ENCODE measurements around the gene LAMA1. TPM values are rescaled to one million over a fixed set of nuclear protein-coding genes. Genes with fewer than 3 reads are reported as not detected.

Gene LAMA1
- polyA plus RNA-seq, 1 donor from 2014 or later: 10.3 TPM

- no peaks in the 10 kb centered on the region for H3K36me3 ChIP-seq (ENCODE audit: insufficient read depth, low read length)
- no peaks in the 10 kb centered on the region for H3K79me2 ChIP-seq (replicated peaks; ENCODE audit: insufficient read depth, low read length)
- H3K9me3 ChIP-seq (ENCODE audit: low read length): no peaks in the 10 kb centered on the region
- H3K9ac ChIP-seq (ENCODE audit: low read length): no peak overlapping the region
- no peak overlapping the region for H3K4me2 ChIP-seq (ENCODE audit: low read length)
- no peak overlapping the region for H3K27ac ChIP-seq (ENCODE audit: low read length)
- no peaks in the 10 kb centered on the region for H3K9me2 ChIP-seq (ENCODE audit: insufficient read depth, low read length)
- no peaks in the 10 kb centered on the region for H3K27me3 ChIP-seq (ENCODE audit: insufficient read depth, low read depth, low read length)
- H3K4me3 ChIP-seq (ENCODE audit: low read length): no peak overlapping the region
- no peaks in the 10 kb centered on the region for H3F3A ChIP-seq (ENCODE audit: insufficient read depth, low read length, poor library complexity, severe bottlenecking)
- TF ChIP-seq REST (IDR thresholded peaks at IDR 0.05; ENCODE audit: borderline replicate concordance) (no peak), CTCF (IDR thresholded peaks at IDR 0.05; ENCODE audit: poor library complexity, severe bottlenecking) (no peak), EZH2 (IDR thresholded peaks at IDR 0.05; ENCODE audit: borderline replicate concordance, insufficient read depth, low read length, poor library complexity, severe bottlenecking) (no peak)
- no peaks in the 10 kb centered on the region for H4K20me1 ChIP-seq (ENCODE audit: insufficient read depth)
- no peak overlapping the region for H2AFZ ChIP-seq (ENCODE audit: low read depth, low read length)
Observed at GRCh38 chr18:7059276-7059675, 58.3 kb downstream of the LAMA1 start.

- Histone ChIP-seq H3K79me2 (replicated peaks; ENCODE audit: insufficient read depth, low read length) (no peaks in the 10 kb centered on the region), H3K4me2 (ENCODE audit: low read length) (no peak overlapping the region), H3K36me3 (ENCODE audit: insufficient read depth, low read length) (no peaks in the 10 kb centered on the region)
Observed at GRCh38 chr18:7056026-7056425, 61.6 kb downstream of the LAMA1 start.

More at GRCh38 chr18:7056026-7056425, 61.6 kb downstream of the LAMA1 start:
- H3K9me2 ChIP-seq (ENCODE audit: insufficient read depth, low read length): no peaks in the 10 kb centered on the region
- no peaks in the 10 kb centered on the region for H3K9me3 ChIP-seq (ENCODE audit: low read length)
- TF ChIP-seq MXI1 (conservative IDR thresholded peaks at IDR 0.05; ENCODE audit: poor library complexity, severe bottlenecking) (no peak), REST (IDR thresholded peaks at IDR 0.05; ENCODE audit: borderline replicate concordance) (no peak), TAF1 (IDR thresholded peaks at IDR 0.05; ENCODE audit: low read depth) (no peak)
- H3K27ac ChIP-seq (ENCODE audit: low read length): no peak overlapping the region
- no peaks in the 10 kb centered on the region for H4K20me1 ChIP-seq (ENCODE audit: insufficient read depth)
- H3K4me3 ChIP-seq (ENCODE audit: low read length): no peak overlapping the region
- H2AFZ ChIP-seq (ENCODE audit: low read depth, low read length): no peak overlapping the region
- no peaks in the 10 kb centered on the region for H3K27me3 ChIP-seq (ENCODE audit: insufficient read depth, low read depth, low read length)
- no peak overlapping the region for H3K9ac ChIP-seq (ENCODE audit: low read length)
- H3F3A ChIP-seq (ENCODE audit: insufficient read depth, low read length, poor library complexity, severe bottlenecking): no peaks in the 10 kb centered on the region

Data from neural cell (in vitro differentiated cells).